AG09319 (cell line): ENCODE results near the gene PLEKHG2.

Source experiments
- DNase-seq: peaks from one replicate; pipeline ENCODE4 v3.0.0-alpha.2; 2010; ENCODE audit warnings: low read depth; ENCODE audit errors: extremely low read depth
- CTCF ChIP-seq: IDR thresholded peaks from 2 replicates; pipeline ENCODE4 v1.5.1; 2011; ENCODE audit warnings: low read depth, mild to moderate bottlenecking, inconsistent platforms, low read length, moderate library complexity

Gene PLEKHG2

GRCh38 chr19:39380521-39381502, 31.7 kb upstream of the PLEKHG2 start:
- DNase-seq, result no peak
- no peak for TF ChIP-seq CTCF

- no peak for TF ChIP-seq CTCF
These were observed 30.4 kb upstream of the PLEKHG2 start for GRCh38 chr19:39381910-39382611.

GRCh38 chr19:39382991-39383828, 29.3 kb upstream of the PLEKHG2 start:
- no peak for DNase-seq
- no peak for TF ChIP-seq CTCF

More at GRCh38 chr19:39381910-39382611, 30.4 kb upstream of the PLEKHG2 start:
- no peak for DNase-seq

- DNase-seq, result no peak
- no peak for TF ChIP-seq CTCF
These were observed 27.5 kb upstream of the PLEKHG2 start for GRCh38 chr19:39384839-39385568.

GRCh38 chr19:39385629-39386411, 26.6 kb upstream of the PLEKHG2 start:
- no peak for DNase-seq
- TF ChIP-seq CTCF, result no peak

GRCh38 chr19:39386557-39386956, 25.9 kb upstream of the PLEKHG2 start:
- DNase-seq, result no peak
- TF ChIP-seq CTCF, result no peak
